CD4-positive, alpha-beta memory T cell (primary cell): Measurements from ENCODE around the gene COL10A1. TPM values are rescaled to one million over a fixed set of nuclear protein-coding genes. Genes with fewer than 3 reads are reported as not detected.
A peak's percentile ranks its signal among the peaks of the same experiment; 100 is the strongest.

Source experiments
- CTCF ChIA-PET: fragments of 350-600 bp; sonication (Branson Sonifier 250); formaldehyde crosslinking; loops from one replicate; lab custom pipeline; 2021; ENCODE audit warnings: inconsistent platforms; ENCODE audit not compliant: partially characterized antibody; lab: Charles Lee
- POLR2A ChIA-PET: fragments of 350-600 bp; sonication (Branson Sonifier 250); formaldehyde crosslinking; loops from one replicate; lab custom pipeline; 2021; ENCODE audit not compliant: partially characterized antibody; lab: Charles Lee
- DNase-seq, 5 donors: peaks; one replicate each; pipeline versions ENCODE4 v3.0.0 to v3.0.0-alpha.2; 2020 to 2022; ENCODE audit warnings: mixed read lengths in 1 of 5
- H3K27ac ChIP-seq: one replicate; pipeline ENCODE4 v1.7.0; 2013; ENCODE audit warnings: low read depth, low read length
- H3K27me3 ChIP-seq: 2 replicates; pipeline ENCODE4 v1.7.0; 2013; ENCODE audit warnings: mild to moderate bottlenecking, low read length, moderate library complexity; ENCODE audit not compliant: insufficient read depth
- H3K36me3 ChIP-seq: 2 replicates; pipeline ENCODE4 v1.7.0; 2013; ENCODE audit warnings: mild to moderate bottlenecking, low read length, moderate library complexity; ENCODE audit not compliant: insufficient read depth
- H3K4me1 ChIP-seq: 2 replicates; pipeline ENCODE4 v1.7.0; 2013; ENCODE audit warnings: mild to moderate bottlenecking, low read length, moderate library complexity; ENCODE audit not compliant: insufficient read depth
- H3K4me3 ChIP-seq, 2 donors: one replicate each; pipeline ENCODE4 v1.7.0; 2013; ENCODE audit warnings: low read length in 2 of 2, mild to moderate bottlenecking in 1 of 2
- H3K9me3 ChIP-seq, 2 donors: one replicate each; pipeline ENCODE4 v1.7.0; 2013; ENCODE audit warnings: low read length in 2 of 2, control low read depth in 1 of 2; ENCODE audit not compliant: control insufficient read depth in 1 of 2
- H3K27ac Mint-ChIP-seq, 7 donors: one replicate each; pipeline ENCODE4 v1.8.0; 2020 to 2021; ENCODE audit warnings: mixed read lengths in 7 of 7, mild to moderate bottlenecking in 6 of 7, inconsistent platforms in 3 of 7, moderate library complexity in 3 of 7
- H3K27me3 Mint-ChIP-seq, 2 donors: one replicate each; pipeline ENCODE4 v1.8.0; 2020 to 2021; ENCODE audit warnings: mixed read lengths in 2 of 2
- H3K36me3 Mint-ChIP-seq, 2 donors: one replicate each; pipeline ENCODE4 v1.8.0; 2020 to 2021; ENCODE audit warnings: mixed read lengths in 2 of 2, inconsistent platforms in 1 of 2, mild to moderate bottlenecking in 1 of 2
- H3K4me1 Mint-ChIP-seq, 4 donors: one replicate each; pipeline ENCODE4 v1.8.0; 2020 to 2021; ENCODE audit warnings: mixed read lengths in 4 of 4, mild to moderate bottlenecking in 1 of 4
- H3K4me3 Mint-ChIP-seq, 8 donors: one replicate each; pipeline ENCODE4 v1.8.0; 2020 to 2021; ENCODE audit warnings: mixed read lengths in 8 of 8, mild to moderate bottlenecking in 7 of 8, moderate library complexity in 6 of 8, inconsistent platforms in 3 of 8
- H3K9me3 Mint-ChIP-seq, 8 donors: one replicate each; pipeline ENCODE4 v1.8.0; 2020 to 2021; ENCODE audit warnings: mixed read lengths in 8 of 8, mild to moderate bottlenecking in 5 of 8, inconsistent platforms in 3 of 8, moderate library complexity in 1 of 8
- intact Hi-C: fragments of 100-400 bp; cut with micrococcal nuclease; formaldehyde crosslinking; loops from one replicate; pipeline ENCODE4 v1.15.1; 2023
- polyA plus RNA-seq, 2 donors: library from polyadenylated mRNA; unstranded; fragments of 300-500 nt; fragmentation: Illumina TruSeq; gene quantifications; one replicate each; pipeline ENCODE4 v1.2.3, GENCODE V29; 2021
- total RNA-seq, 2 experiments: library from RNA; stranded (reverse); gene quantifications; one replicate each; pipeline ENCODE4 v1.2.3, GENCODE V29; 2021

Gene COL10A1
- total and polyA plus RNA-seq, 4 experiments from 2014 or later = not detected

- H3K4me1 Mint-ChIP-seq = peaks cover 0 to 2% (median 2%) of the 10 kb centered on the region in 4 donors
- CTCF ChIA-PET = no interaction called here
- intact Hi-C loops = no loop called here
These were observed 20.1 kb upstream of the COL10A1 start for GRCh38 chr6:116145803-116146675.

GRCh38 chr6:116144605-116145004, 18.7 kb upstream of the COL10A1 start:
- Mint-ChIP-seq H3K36me3 (peaks cover 12 to 16% of the 10 kb centered on the region in 2 donors), H3K4me1 (peaks cover 0 to 2% (median under 1%) of the 10 kb centered on the region in 4 donors), H3K27me3 (no peaks in the 10 kb centered on the region), H3K4me3 (no peak overlapping the region), H3K27ac (no peak overlapping the region), H3K9me3 (no peaks in the 10 kb centered on the region)
- no peak for DNase-seq
- Histone ChIP-seq H3K9me3 (no peaks in the 10 kb centered on the region), H3K36me3 (no peaks in the 10 kb centered on the region), H3K4me3 (no peak overlapping the region), H3K27me3 (no peaks in the 10 kb centered on the region), H3K4me1 (no peaks in the 10 kb centered on the region), H3K27ac (no peak overlapping the region)
- POLR2A ChIA-PET = no interaction called here
- CTCF ChIA-PET = no interaction called here
- intact Hi-C loops = no loop called here

More at GRCh38 chr6:116145803-116146675, 20.1 kb upstream of the COL10A1 start:
- no peaks in the 10 kb centered on the region for H3K27me3 ChIP-seq
- DNase-seq = no peak
- POLR2A ChIA-PET = no interaction called here
- Mint-ChIP-seq H3K27ac (no peak overlapping the region), H3K9me3 (no peaks in the 10 kb centered on the region), H3K36me3 (peaks cover 12 to 13% of the 10 kb centered on the region in 2 donors), H3K4me3 (no peak overlapping the region), H3K27me3 (no peaks in the 10 kb centered on the region)
- no peaks in the 10 kb centered on the region for H3K9me3 ChIP-seq
- H3K4me3 ChIP-seq = no peak overlapping the region
- no peak overlapping the region for H3K27ac ChIP-seq
- no peaks in the 10 kb centered on the region for H3K36me3 ChIP-seq
- no peaks in the 10 kb centered on the region for H3K4me1 ChIP-seq

GRCh38 chr6:116139917-116140316, 14.0 kb upstream of the COL10A1 start:
- no peaks in the 10 kb centered on the region for H3K9me3 Mint-ChIP-seq
- H3K4me3 Mint-ChIP-seq = no peak overlapping the region
- POLR2A ChIA-PET = no interaction called here
- H3K27me3 ChIP-seq = no peaks in the 10 kb centered on the region
- H3K4me1 ChIP-seq = peaks cover 6% of the 10 kb centered on the region
- no peak overlapping the region for H3K4me3 ChIP-seq
- intact Hi-C loops = no loop called here
- H3K4me1 Mint-ChIP-seq = peaks cover 9 to 11% (median 10%) of the 10 kb centered on the region in 4 donors
- no peaks in the 10 kb centered on the region for H3K9me3 ChIP-seq
- peak overlapping the region in 2 of 7 donors; percentile 4 to 7 for H3K27ac Mint-ChIP-seq
- no peaks in the 10 kb centered on the region for H3K27me3 Mint-ChIP-seq
- no peak for DNase-seq
- CTCF ChIA-PET = no interaction called here
- peaks cover 21 to 27% of the 10 kb centered on the region in 2 donors for H3K36me3 Mint-ChIP-seq
- H3K27ac ChIP-seq = no peak overlapping the region
- no peaks in the 10 kb centered on the region for H3K36me3 ChIP-seq

GRCh38 chr6:116136933-116137340, 11.0 kb upstream of the COL10A1 start:
- H3K4me3 Mint-ChIP-seq = no peak overlapping the region
- no peaks in the 10 kb centered on the region for H3K9me3 Mint-ChIP-seq

GRCh38 chr6:116136373-116136772, 10.4 kb upstream of the COL10A1 start:
- H3K4me3 Mint-ChIP-seq = peak overlapping the region in 1 of 8 donors; percentile 1
- CTCF ChIA-PET = interaction anchor here (1.0 kb wide), 1 partner anchor 14 kb away, joined by 4 read pairs; no protein-coding TSS in a partner anchor

More at GRCh38 chr6:116136933-116137340, 11.0 kb upstream of the COL10A1 start:
- DNase-seq = peak; percentile 1 to 45 (median 17)
- Histone ChIP-seq H3K27me3 (no peaks in the 10 kb centered on the region), H3K36me3 (no peaks in the 10 kb centered on the region), H3K9me3 (no peaks in the 10 kb centered on the region), H3K4me1 (peaks cover 6% of the 10 kb centered on the region), H3K27ac (no peak overlapping the region), H3K4me3 (no peak overlapping the region)
- Mint-ChIP-seq H3K4me1 (peaks cover 9 to 11% (median 10%) of the 10 kb centered on the region in 4 donors), H3K27ac (peak overlapping the region in 2 of 7 donors; percentile 18 to 53), H3K36me3 (peaks cover 38 to 40% of the 10 kb centered on the region in 2 donors), H3K27me3 (no peaks in the 10 kb centered on the region)
- POLR2A ChIA-PET = no interaction called here
- intact Hi-C loops = no loop called here
- CTCF ChIA-PET = interaction anchor here (1.0 kb wide), 1 partner anchor 15 kb away, joined by 4 read pairs; no protein-coding TSS in a partner anchor

GRCh38 chr6:116133453-116133852, 7.5 kb upstream of the COL10A1 start:
- Histone ChIP-seq H3K27ac (no peak overlapping the region), H3K36me3 (no peaks in the 10 kb centered on the region), H3K4me3 (no peak overlapping the region), H3K27me3 (no peaks in the 10 kb centered on the region), H3K4me1 (peaks cover 6% of the 10 kb centered on the region), H3K9me3 (no peaks in the 10 kb centered on the region)
- Mint-ChIP-seq H3K36me3 (peaks cover 43 to 54% of the 10 kb centered on the region in 2 donors), H3K9me3 (no peaks in the 10 kb centered on the region), H3K27me3 (no peaks in the 10 kb centered on the region), H3K4me1 (peaks cover 11 to 13% (median 12%) of the 10 kb centered on the region in 4 donors), H3K4me3 (no peak overlapping the region), H3K27ac (no peak overlapping the region)
- ChIA-PET POLR2A (no interaction called here), CTCF (interaction anchor here (1.1 kb wide), 1 partner anchor 20 kb away, joined by 3 read pairs; no protein-coding TSS in a partner anchor)
- DNase-seq = no peak
- intact Hi-C loops = no loop called here

More at GRCh38 chr6:116136373-116136772, 10.4 kb upstream of the COL10A1 start:
- no peak for DNase-seq
- Histone ChIP-seq H3K27me3 (no peaks in the 10 kb centered on the region), H3K27ac (no peak overlapping the region), H3K4me1 (peaks cover 6% of the 10 kb centered on the region), H3K4me3 (no peak overlapping the region), H3K9me3 (no peaks in the 10 kb centered on the region), H3K36me3 (no peaks in the 10 kb centered on the region)
- Mint-ChIP-seq H3K36me3 (peaks cover 41 to 44% of the 10 kb centered on the region in 2 donors), H3K27ac (peak overlapping the region in 2 of 7 donors; percentile 10 to 18), H3K9me3 (no peaks in the 10 kb centered on the region), H3K27me3 (no peaks in the 10 kb centered on the region), H3K4me1 (peaks cover 9 to 11% (median 10%) of the 10 kb centered on the region in 4 donors)
- POLR2A ChIA-PET = no interaction called here
- intact Hi-C loops = no loop called here

GRCh38 chr6:116127771-116128493, 2.0 kb upstream of the COL10A1 start:
- intact Hi-C loops = no loop called here
- no peak overlapping the region for H3K4me3 Mint-ChIP-seq
- H3K27ac ChIP-seq = no peak overlapping the region
- no peaks in the 10 kb centered on the region for H3K27me3 ChIP-seq
- peaks cover 0 to 10% (median 5%) of the 10 kb centered on the region in 4 donors for H3K4me1 Mint-ChIP-seq
- DNase-seq = no peak
- no peaks in the 10 kb centered on the region for H3K4me1 ChIP-seq
- no peaks in the 10 kb centered on the region for H3K36me3 ChIP-seq
- H3K27ac Mint-ChIP-seq = no peak overlapping the region
- H3K9me3 ChIP-seq = no peaks in the 10 kb centered on the region
- no peak overlapping the region for H3K4me3 ChIP-seq
- CTCF ChIA-PET = interaction anchor here (1.5 kb wide), 1 partner anchor 16 kb away, joined by 3 read pairs; no protein-coding TSS in a partner anchor
- H3K9me3 Mint-ChIP-seq = no peaks in the 10 kb centered on the region
- no peaks in the 10 kb centered on the region for H3K27me3 Mint-ChIP-seq
- POLR2A ChIA-PET = no interaction called here
- H3K36me3 Mint-ChIP-seq = peaks cover 34 to 40% of the 10 kb centered on the region in 2 donors
